Dermis blood vessel endothelial cell (primary cell): ENCODE measurements around the gene CARD19. TPM values are rescaled to one million over a fixed set of nuclear protein-coding genes. Genes with fewer than 3 reads are reported as not detected.
A peak's percentile ranks its signal among the peaks of the same experiment; 100 is the strongest.
"Not testable (repeated sequence)": the region's sequence is repeated elsewhere in the genome, so short reads cannot be mapped to it uniquely, and the experiment has no call there.

Experiments
- DNase-seq: peaks from one replicate; pipeline ENCODE4 v3.0.0; 2010
- total RNA-seq: library from RNA; depleted of rRNA; stranded (reverse); fragments of >200 nt; gene quantifications from 2 replicates; pipeline ENCODE4 v1.2.3, GENCODE V29; 2014

CARD19 gene
- total RNA-seq, 1 donor from 2014 or later = 74.4 TPM

- DNase-seq = no peak
Observed at GRCh38 chr9:93107825-93108161, 11.8 kb downstream of the CARD19 start.

- DNase-seq = no peak
Observed at GRCh38 chr9:93108291-93109041, 12.4 kb downstream of the CARD19 start.

GRCh38 chr9:93110311-93110855 lies 14.4 kb downstream of the CARD19 start:
- no peak for DNase-seq

- no peak for DNase-seq
Observed at GRCh38 chr9:93111001-93111370, 15.0 kb downstream of the CARD19 start.

- no peak for DNase-seq
Observed at GRCh38 chr9:93111371-93112115, 15.5 kb downstream of the CARD19 start.

- no peak for DNase-seq
Observed at GRCh38 chr9:93112116-93112863, 16.3 kb downstream of the CARD19 start.

- DNase-seq = no peak
Observed at GRCh38 chr9:93112864-93113389, 16.9 kb downstream of the CARD19 start.

- no peak for DNase-seq
Observed at GRCh38 chr9:93114169-93114983, 18.4 kb downstream of the CARD19 start.

GRCh38 chr9:93114984-93115335 lies 18.9 kb downstream of the CARD19 start:
- no peak for DNase-seq

GRCh38 chr9:93115486-93116071 lies 19.6 kb downstream of the CARD19 start:
- no peak for DNase-seq

- no peak for DNase-seq
Observed at GRCh38 chr9:93116072-93116961, 20.3 kb downstream of the CARD19 start.

GRCh38 chr9:93117521-93117920 lies 21.5 kb downstream of the CARD19 start:
- not testable (repeated sequence) for DNase-seq

GRCh38 chr9:93117924-93118862 lies 22.2 kb downstream of the CARD19 start:
- DNase-seq = no peak

- no peak for DNase-seq
Observed at GRCh38 chr9:93118863-93119702, 23.1 kb downstream of the CARD19 start.

- no peak for DNase-seq
Observed at GRCh38 chr9:93119703-93119952, 23.6 kb downstream of the CARD19 start.

GRCh38 chr9:93119953-93120845 lies 24.2 kb downstream of the CARD19 start:
- DNase-seq = peak; percentile 93

- DNase-seq = no peak
Observed at GRCh38 chr9:93120846-93121315, 24.9 kb downstream of the CARD19 start.
